Measurements from ENCODE around the gene SLC13A3.

SLC13A3 gene

GRCh38 chr20:46552460-46553420 lies 98.5 kb downstream of the SLC13A3 start:
- TF ChIP-seq EZH2 (IDR thresholded peaks at IDR 0.05; ENCODE audit: borderline replicate concordance, low read length), result no peak
- TF ChIP-seq CTCF (IDR thresholded peaks at IDR 0.05; ENCODE audit: low read length), result no peak
- Histone ChIP-seq H2AFZ (ENCODE audit: low read length) (no peak overlapping the region), H3K4me1 (ENCODE audit: insufficient read depth, low read length, severe bottlenecking) (no peaks in the 10 kb centered on the region)

GRCh38 chr20:46551522-46552381 lies 99.5 kb downstream of the SLC13A3 start:
- Histone ChIP-seq H3K4me2 (ENCODE audit: low read length) (no peak overlapping the region), H3F3A (ENCODE audit: insufficient read depth, low read length) (no peaks in the 10 kb centered on the region), H3K4me3 (ENCODE audit: low read depth, low read length, poor library complexity, severe bottlenecking) (no peak overlapping the region), H4K20me1 (ENCODE audit: insufficient read depth, low read length) (no peaks in the 10 kb centered on the region), H3K27me3 (ENCODE audit: insufficient read depth, low read length) (no peaks in the 10 kb centered on the region), H3K9me2 (ENCODE audit: low read depth, low read length) (no peaks in the 10 kb centered on the region), H3K79me2 (ENCODE audit: insufficient read depth, low read length) (no peaks in the 10 kb centered on the region), H3K36me3 (ENCODE audit: insufficient read depth, low read length) (no peaks in the 10 kb centered on the region), H3K27ac (ENCODE audit: low read depth, low read length, poor library complexity, severe bottlenecking) (no peak overlapping the region), H3K4me1 (ENCODE audit: insufficient read depth, low read length, severe bottlenecking) (no peaks in the 10 kb centered on the region), H2AFZ (ENCODE audit: low read length) (no peak overlapping the region), H3K9ac (ENCODE audit: low read length) (no peak overlapping the region), H3K9me3 (ENCODE audit: low read length) (no peaks in the 10 kb centered on the region)
- TF ChIP-seq EZH2 (IDR thresholded peaks at IDR 0.05; ENCODE audit: borderline replicate concordance, low read length) (no peak), CTCF (IDR thresholded peaks at IDR 0.05; ENCODE audit: low read length) (no peak)

More at GRCh38 chr20:46552460-46553420, 98.5 kb downstream of the SLC13A3 start:
- Histone ChIP-seq H3K4me3 (ENCODE audit: low read depth, low read length, poor library complexity, severe bottlenecking) (no peak overlapping the region), H3K36me3 (ENCODE audit: insufficient read depth, low read length) (no peaks in the 10 kb centered on the region), H3K4me2 (ENCODE audit: low read length) (no peak overlapping the region), H3K9me3 (ENCODE audit: low read length) (no peaks in the 10 kb centered on the region), H3K9ac (ENCODE audit: low read length) (no peak overlapping the region), H3F3A (ENCODE audit: insufficient read depth, low read length) (no peaks in the 10 kb centered on the region), H3K27ac (ENCODE audit: low read depth, low read length, poor library complexity, severe bottlenecking) (no peak overlapping the region), H3K79me2 (ENCODE audit: insufficient read depth, low read length) (no peaks in the 10 kb centered on the region), H3K9me2 (ENCODE audit: low read depth, low read length) (no peaks in the 10 kb centered on the region), H4K20me1 (ENCODE audit: insufficient read depth, low read length) (no peaks in the 10 kb centered on the region), H3K27me3 (ENCODE audit: insufficient read depth, low read length) (no peaks in the 10 kb centered on the region)

GRCh38 chr20:46550461-46550860 lies 100.8 kb downstream of the SLC13A3 start, which contains the start of gene OCSTAMP:
Gene OCSTAMP (minus strand): TSS chr20:46550654. CDS start chr20:46550560, 94 bp downstream.
- H3K27ac ChIP-seq (ENCODE audit: low read depth, low read length, poor library complexity, severe bottlenecking), result no peak within 1 kb of the TSS
- H4K20me1 ChIP-seq (ENCODE audit: insufficient read depth, low read length), result no peaks in the 10 kb centered on the region
- H2AFZ ChIP-seq (ENCODE audit: low read length), result no peak within 1 kb of the TSS
- no peak within 1 kb of the TSS for H3K4me3 ChIP-seq (ENCODE audit: low read depth, low read length, poor library complexity, severe bottlenecking)
- H3K9ac ChIP-seq (ENCODE audit: low read length), result no peak within 1 kb of the TSS
- H3K4me2 ChIP-seq (ENCODE audit: low read length), result no peak within 1 kb of the TSS
- no peaks in the 10 kb centered on the region for H3K27me3 ChIP-seq (ENCODE audit: insufficient read depth, low read length)
- no peaks in the 10 kb centered on the region for H3K36me3 ChIP-seq (ENCODE audit: insufficient read depth, low read length)
- H3K9me2 ChIP-seq (ENCODE audit: low read depth, low read length), result no peaks in the 10 kb centered on the region
- no peaks in the 10 kb centered on the region for H3K4me1 ChIP-seq (ENCODE audit: insufficient read depth, low read length, severe bottlenecking)
- H3K79me2 ChIP-seq (ENCODE audit: insufficient read depth, low read length), result no peaks in the 10 kb centered on the region
- no peaks in the 10 kb centered on the region for H3K9me3 ChIP-seq (ENCODE audit: low read length)
- no peaks in the 10 kb centered on the region for H3F3A ChIP-seq (ENCODE audit: insufficient read depth, low read length)
- no peak for TF ChIP-seq EZH2 (IDR thresholded peaks at IDR 0.05; ENCODE audit: borderline replicate concordance, low read length)
- TF ChIP-seq CTCF (IDR thresholded peaks at IDR 0.05; ENCODE audit: low read length), result no peak

Measured in OCI-LY1 (cell line).